Vagina (tissue), 2 donors: ENCODE results near the gene DIP2A.

ENCODE experiments used
- CTCF ChIP-seq, 3 experiments: fragments of 450-650 bp in 2 of 3; fragments of 200-600 bp in 1 of 3; sonication (generic) in 1 of 3; IDR thresholded peaks; one replicate each; pipeline ENCODE4 v1.5.1; 2017 to 2019; ENCODE audit warnings: antibody characterized with exemption in 3 of 3, mild to moderate bottlenecking in 2 of 3, moderate library complexity in 2 of 3
- POLR2AphosphoS5 ChIP-seq, 2 donors: sonication (generic); formaldehyde crosslinking; IDR thresholded peaks; one replicate each; pipeline ENCODE4 v1.9.0; 2017; ENCODE audit warnings: antibody characterized with exemption in 2 of 2, mild to moderate bottlenecking in 2 of 2, low read depth in 1 of 2; ENCODE audit not compliant: insufficient read depth in 1 of 2

DNA sequence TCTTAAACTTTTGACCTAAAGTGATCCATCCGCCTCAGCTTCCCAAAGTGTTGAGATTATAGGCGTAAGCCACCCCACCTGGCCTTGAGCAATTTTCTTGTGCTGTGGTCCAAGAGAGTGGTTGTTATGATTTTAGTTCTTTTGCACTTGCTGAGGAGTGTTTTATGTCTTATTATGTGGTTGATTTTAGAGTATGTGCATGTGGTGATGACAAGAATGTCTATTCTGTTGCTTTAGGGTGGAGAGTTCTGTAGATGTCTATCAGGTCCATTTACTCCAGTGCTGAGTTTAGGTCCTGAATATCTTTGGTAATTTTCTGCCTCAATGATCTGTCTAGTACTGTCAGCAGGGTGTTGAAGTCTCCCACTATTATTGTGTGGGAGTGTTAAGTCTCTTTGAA lies 157.4 kb downstream of the DIP2A start:
- TF ChIP-seq CTCF (IDR thresholded peaks at IDR 0.05) (no peak), POLR2AphosphoS5 (IDR thresholded peaks at IDR 0.05; ENCODE audit: insufficient read depth in 1 of 2, low read depth in 1 of 2) (no peak)
